Natural killer cell treated with Interleukin-12 subunit alpha and Interleukin-12 subunit beta and Interleukin-15 and Interleukin-18, amount 100 ng/mL, for 72 hours (primary cell): ENCODE measurements around the gene EGFR. TPM values are rescaled to one million over a fixed set of nuclear protein-coding genes. Genes with fewer than 3 reads are reported as not detected.

ENCODE experiments used
- ATAC-seq, 2 donors: fragments of 150-1000 bp; cut with Tn5 transposase in 1 of 2; sonication (Bioruptor Pico), chemical (Tn5 transposase) in 1 of 2; 2 replicates each; pipeline ENCODE4 v1.10.0; 2021
- DNase-seq: peaks from one replicate; pipeline ENCODE4 v3.0.0; 2022; ENCODE audit warnings: low spot score
- H3K27ac Mint-ChIP-seq, 2 donors: 1 replicate in 1 of 2; 2 replicates in 1 of 2; pipeline ENCODE4 v1.8.0; 2022; ENCODE audit warnings: mixed read lengths in 2 of 2, mild to moderate bottlenecking in 1 of 2, moderate library complexity in 1 of 2
- H3K27me3 Mint-ChIP-seq, 2 donors: 1 replicate in 1 of 2; 2 replicates in 1 of 2; pipeline ENCODE4 v1.8.0; 2022; ENCODE audit warnings: mixed read lengths in 2 of 2
- H3K36me3 Mint-ChIP-seq: one replicate; pipeline ENCODE4 v1.8.0; 2022; ENCODE audit warnings: mixed read lengths
- H3K4me1 Mint-ChIP-seq, 2 donors: 1 replicate in 1 of 2; 2 replicates in 1 of 2; pipeline ENCODE4 v1.8.0; 2022; ENCODE audit warnings: low read depth in 2 of 2, mixed read lengths in 2 of 2, mild to moderate bottlenecking in 1 of 2
- H3K4me3 Mint-ChIP-seq: one replicate; pipeline ENCODE4 v1.8.0; 2022; ENCODE audit warnings: mixed read lengths
- H3K9me3 Mint-ChIP-seq: 2 replicates; pipeline ENCODE4 v1.8.0; 2022; ENCODE audit warnings: mixed read lengths
- total RNA-seq, 2 donors: library from RNA; stranded (reverse); gene quantifications; one replicate each; pipeline ENCODE4 v1.2.3, GENCODE V29; 2022

The EGFR gene
- total RNA-seq, 2 donors from 2014 or later: not detected

DNA sequence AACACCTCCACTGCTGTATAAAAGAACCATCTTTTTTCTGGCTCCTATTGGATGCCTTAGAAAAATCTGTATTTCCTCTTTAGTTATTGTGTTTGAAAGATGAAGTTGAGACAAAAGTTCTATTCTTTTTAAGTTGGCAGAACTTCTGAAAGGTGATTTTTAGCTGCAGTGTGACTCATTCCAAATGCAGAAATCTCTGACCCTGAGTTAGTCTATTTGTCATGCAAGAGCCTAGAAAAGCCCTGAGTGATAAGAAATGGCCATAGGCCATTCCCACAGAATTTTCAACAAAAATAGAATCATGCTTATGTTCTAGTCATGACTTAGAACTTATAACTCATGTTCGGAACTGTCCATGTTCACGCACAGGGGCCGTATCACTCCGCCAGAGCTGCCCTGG is 89.1 kb downstream of the EGFR start:
- no peak for DNase-seq
- no peak overlapping the region for H3K4me3 Mint-ChIP-seq
- no peak for ATAC-seq
- H3K36me3 Mint-ChIP-seq: no peaks in the 10 kb centered on the region
- no peaks in the 10 kb centered on the region for H3K9me3 Mint-ChIP-seq
- H3K27me3 Mint-ChIP-seq: peaks cover 13 to 24% of the 10 kb centered on the region in 2 donors
- no peak overlapping the region for H3K27ac Mint-ChIP-seq
- no peaks in the 10 kb centered on the region for H3K4me1 Mint-ChIP-seq

DNA sequence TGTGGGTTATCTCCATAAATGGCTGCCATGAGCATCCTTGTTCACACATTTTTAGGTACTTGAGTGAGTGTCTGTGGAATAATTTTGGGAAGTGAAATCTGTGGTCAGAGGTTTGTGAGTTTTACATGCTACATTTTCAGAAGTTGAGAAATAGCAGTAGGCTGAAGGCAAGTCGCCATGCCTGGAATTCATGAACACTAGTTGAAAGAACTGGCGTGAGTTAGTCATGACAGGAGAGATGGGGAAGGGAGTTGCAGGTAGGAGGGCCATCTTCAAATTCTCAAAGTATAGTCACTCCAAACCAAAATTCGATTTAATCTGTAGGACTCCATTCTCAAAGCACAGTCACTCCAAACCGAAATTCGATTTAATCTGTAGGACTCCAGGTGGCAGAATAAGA is 89.6 kb downstream of the EGFR start:
- DNase-seq (no peak), ATAC-seq (no peak)
- Mint-ChIP-seq H3K9me3 (no peaks in the 10 kb centered on the region), H3K27me3 (peaks cover 13 to 19% of the 10 kb centered on the region in 2 donors), H3K27ac (no peak overlapping the region), H3K36me3 (no peaks in the 10 kb centered on the region), H3K4me1 (peaks cover 3 to 4% of the 10 kb centered on the region in 2 donors), H3K4me3 (no peak overlapping the region)

DNA sequence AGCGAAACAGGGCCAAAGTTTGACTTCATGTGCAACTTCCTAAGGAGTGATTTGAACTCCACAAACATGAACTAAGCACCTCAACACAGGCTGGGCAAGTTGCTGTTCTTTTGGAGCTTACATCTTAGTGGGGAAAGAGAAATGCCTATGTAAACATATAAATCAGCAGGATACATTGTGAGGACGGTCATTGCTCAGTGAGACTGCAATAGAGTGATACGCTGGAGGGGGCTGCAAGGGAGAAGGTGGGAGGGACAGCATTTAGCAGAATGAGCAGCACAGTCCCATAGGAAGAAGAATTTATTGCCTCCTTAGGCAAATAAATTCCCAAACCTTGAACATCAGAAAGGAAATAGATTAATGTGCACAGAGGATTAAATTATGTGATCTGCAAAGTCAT is 90.0 kb downstream of the EGFR start:
- no peak overlapping the region for H3K27ac Mint-ChIP-seq
- peaks cover 4 to 6% of the 10 kb centered on the region in 2 donors for H3K4me1 Mint-ChIP-seq
- no peak for DNase-seq
- H3K4me3 Mint-ChIP-seq: no peak overlapping the region
- H3K9me3 Mint-ChIP-seq: no peaks in the 10 kb centered on the region
- peaks cover 13 to 19% of the 10 kb centered on the region in 2 donors for H3K27me3 Mint-ChIP-seq
- no peaks in the 10 kb centered on the region for H3K36me3 Mint-ChIP-seq
- ATAC-seq: no peak

DNA sequence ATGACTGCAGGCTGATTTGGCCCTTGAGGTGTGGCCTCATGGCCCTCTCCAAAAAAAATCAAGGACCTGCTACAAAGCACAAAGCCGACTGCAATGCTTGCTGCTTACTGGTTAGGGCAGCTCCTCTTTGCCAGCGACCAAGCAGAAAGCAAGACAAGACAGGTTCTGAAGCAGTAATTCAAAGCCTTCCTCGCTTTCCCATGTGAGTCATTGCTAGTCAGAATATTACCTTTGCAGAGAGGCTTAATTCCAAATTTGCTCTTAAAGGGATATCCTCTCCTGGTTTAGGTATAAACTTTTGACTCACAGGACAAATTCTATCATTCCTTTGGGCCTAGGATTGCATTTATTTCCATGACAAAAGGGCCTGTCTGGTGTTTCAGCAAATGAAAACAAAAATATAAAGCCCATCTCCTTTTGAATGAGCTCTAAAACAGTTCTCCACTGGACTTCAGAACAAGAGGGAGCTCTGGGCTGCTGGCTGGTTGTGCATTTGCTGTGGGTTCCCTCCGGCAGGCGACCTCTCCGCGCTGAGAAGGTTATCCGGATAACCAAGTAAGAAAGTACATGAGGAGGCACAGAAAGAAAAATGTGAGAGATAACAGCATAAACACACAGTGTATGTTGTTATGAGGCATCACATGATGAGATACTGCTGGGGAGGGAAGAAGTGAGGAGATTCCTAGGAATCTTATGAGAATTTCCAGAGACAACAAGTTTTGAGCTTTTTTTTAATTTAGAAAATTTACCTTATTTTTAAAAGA is 90.8 kb downstream of the EGFR start:
- peaks cover 13 to 19% of the 10 kb centered on the region in 2 donors for H3K27me3 Mint-ChIP-seq
- H3K27ac Mint-ChIP-seq: no peak overlapping the region
- peaks cover 4 to 6% of the 10 kb centered on the region in 2 donors for H3K4me1 Mint-ChIP-seq
- ATAC-seq (no peak), DNase-seq (no peak)
- H3K9me3 Mint-ChIP-seq: no peaks in the 10 kb centered on the region
- H3K4me3 Mint-ChIP-seq: no peak overlapping the region
- H3K36me3 Mint-ChIP-seq: no peaks in the 10 kb centered on the region

DNA sequence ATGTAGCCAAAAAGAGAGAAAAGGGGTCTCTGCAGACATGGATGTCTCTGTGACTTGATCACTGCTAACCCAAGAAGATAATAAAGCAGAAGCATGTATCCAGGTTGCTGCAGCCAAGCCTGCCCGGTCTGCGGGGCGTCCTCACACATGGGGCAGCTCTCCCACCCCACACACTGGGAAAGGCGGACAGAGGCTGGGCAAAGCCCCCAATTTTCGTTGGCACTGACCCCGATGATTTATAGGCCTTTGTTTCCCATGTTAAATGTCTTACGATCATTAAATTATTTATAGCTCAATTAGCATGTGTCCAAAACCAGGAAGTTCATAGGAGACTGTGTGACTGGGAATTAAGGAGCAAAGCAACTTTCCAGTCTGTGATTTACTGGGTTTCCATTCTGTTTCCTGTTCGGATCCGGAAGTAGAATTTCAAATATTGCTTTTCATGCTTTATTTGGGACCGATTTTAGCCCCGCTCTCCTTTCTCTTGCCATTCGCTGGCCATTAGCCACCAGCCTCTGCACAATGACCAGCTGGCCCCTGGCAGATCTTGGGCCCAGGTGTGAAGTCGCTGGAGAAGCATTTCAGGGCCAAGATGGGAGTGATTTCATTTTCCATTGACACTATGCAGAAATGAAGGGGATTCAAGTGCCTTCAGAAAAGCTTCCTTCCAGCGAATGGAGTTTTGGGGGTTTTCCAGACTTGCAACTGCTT is 91.6 kb downstream of the EGFR start:
- Mint-ChIP-seq H3K4me1 (peaks cover 4 to 6% of the 10 kb centered on the region in 2 donors), H3K27me3 (peaks cover 13 to 19% of the 10 kb centered on the region in 2 donors), H3K27ac (no peak overlapping the region), H3K36me3 (no peaks in the 10 kb centered on the region), H3K9me3 (no peaks in the 10 kb centered on the region), H3K4me3 (no peak overlapping the region)
- no peak for DNase-seq
- no peak for ATAC-seq

DNA sequence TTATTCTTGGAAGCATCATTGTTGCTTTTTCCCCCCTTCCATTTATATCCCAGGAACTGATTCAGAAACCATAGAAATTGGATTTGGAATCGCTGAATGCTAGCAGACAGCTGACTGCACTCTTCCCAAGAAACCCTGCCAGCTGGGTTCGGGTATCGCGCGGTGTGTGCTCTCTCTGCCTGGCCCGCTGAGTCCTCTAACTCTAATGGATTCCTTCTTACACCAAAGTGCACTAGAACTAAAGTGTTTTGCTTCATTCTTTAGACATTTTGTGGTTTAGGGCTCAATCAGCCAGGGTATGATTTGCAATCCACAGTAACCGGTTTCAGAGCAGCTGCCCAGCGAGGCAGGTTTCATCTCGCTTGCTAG is 92.2 kb downstream of the EGFR start:
- H3K27me3 Mint-ChIP-seq: peaks cover 13 to 19% of the 10 kb centered on the region in 2 donors
- peaks cover 4 to 6% of the 10 kb centered on the region in 2 donors for H3K4me1 Mint-ChIP-seq
- H3K36me3 Mint-ChIP-seq: no peaks in the 10 kb centered on the region
- ATAC-seq (no peak), DNase-seq (no peak)
- H3K27ac Mint-ChIP-seq: no peak overlapping the region
- H3K4me3 Mint-ChIP-seq: no peak overlapping the region
- H3K9me3 Mint-ChIP-seq: no peaks in the 10 kb centered on the region

DNA sequence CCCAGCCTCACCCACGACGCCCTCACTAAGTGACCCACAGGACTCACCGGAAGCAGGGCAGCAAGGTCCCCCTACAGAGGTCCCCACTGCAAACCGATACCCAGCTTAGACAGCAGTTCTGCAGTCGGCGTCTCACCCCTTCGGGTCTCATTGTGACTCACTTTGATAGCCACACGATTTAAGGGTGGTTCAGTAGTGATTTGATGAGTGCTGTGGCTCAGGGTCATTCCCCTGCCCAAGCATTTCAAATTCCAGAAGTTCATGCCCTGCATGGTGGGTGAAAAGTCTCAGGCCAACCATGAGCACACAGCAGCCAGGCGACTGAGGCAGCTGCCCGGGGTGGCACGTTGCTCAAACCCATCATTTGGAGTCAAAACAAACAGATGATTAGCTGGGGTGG is 93.2 kb downstream of the EGFR start:
- H3K4me3 Mint-ChIP-seq: no peak overlapping the region

DNA sequence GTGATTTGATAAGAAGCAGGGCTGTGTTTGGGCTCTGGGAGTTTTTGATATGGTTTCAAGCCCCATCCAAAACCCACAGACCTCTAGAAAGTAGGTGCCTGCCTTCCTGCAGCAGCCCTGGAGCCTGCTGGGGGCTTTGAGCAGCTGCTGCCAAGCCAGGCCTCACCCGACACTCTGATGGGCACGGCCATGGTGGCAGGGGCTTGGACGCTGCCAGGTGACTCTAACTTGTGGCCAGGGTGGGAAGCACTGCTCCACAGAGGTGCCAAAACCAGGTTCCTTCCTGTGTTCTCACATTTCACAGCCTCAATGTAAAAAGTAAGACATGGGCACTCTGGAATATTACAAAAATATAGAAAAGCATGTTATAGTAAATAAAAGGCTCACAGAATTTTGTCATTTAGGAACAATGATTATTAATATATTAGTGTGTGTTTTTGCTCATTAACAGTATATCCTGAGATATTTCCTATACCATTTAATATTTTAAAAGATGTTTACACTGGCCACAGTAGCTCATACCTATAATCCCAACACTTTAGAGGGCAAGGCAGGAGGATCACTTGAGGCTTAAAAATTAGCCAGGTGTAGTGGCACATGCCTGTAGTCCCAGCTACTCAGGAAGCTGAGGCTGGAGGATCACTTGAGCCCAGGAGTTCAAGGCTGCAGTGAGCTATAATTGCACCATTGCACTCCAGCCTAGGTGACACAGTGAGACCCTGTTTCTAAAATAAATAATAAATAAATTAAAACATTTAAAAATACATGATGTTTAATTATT is 95.1 kb downstream of the EGFR start:
- Mint-ChIP-seq H3K9me3 (no peaks in the 10 kb centered on the region), H3K4me1 (peaks cover 4 to 6% of the 10 kb centered on the region in 2 donors), H3K27ac (peak overlapping the region in 1 of 2 donors; percentile 9), H3K36me3 (no peaks in the 10 kb centered on the region), H3K4me3 (no peak overlapping the region), H3K27me3 (peaks cover 0 to 2% of the 10 kb centered on the region in 2 donors)
- ATAC-seq (no peak), DNase-seq (no peak)

More for the DNA sequence above, 93.2 kb downstream of the EGFR start:
- no peaks in the 10 kb centered on the region for H3K9me3 Mint-ChIP-seq
- H3K4me1 Mint-ChIP-seq: peaks cover 4 to 6% of the 10 kb centered on the region in 2 donors
- no peak for DNase-seq
- peaks cover 7 to 17% of the 10 kb centered on the region in 2 donors for H3K27me3 Mint-ChIP-seq
- no peaks in the 10 kb centered on the region for H3K36me3 Mint-ChIP-seq
- no peak overlapping the region for H3K27ac Mint-ChIP-seq
- no peak for ATAC-seq

DNA sequence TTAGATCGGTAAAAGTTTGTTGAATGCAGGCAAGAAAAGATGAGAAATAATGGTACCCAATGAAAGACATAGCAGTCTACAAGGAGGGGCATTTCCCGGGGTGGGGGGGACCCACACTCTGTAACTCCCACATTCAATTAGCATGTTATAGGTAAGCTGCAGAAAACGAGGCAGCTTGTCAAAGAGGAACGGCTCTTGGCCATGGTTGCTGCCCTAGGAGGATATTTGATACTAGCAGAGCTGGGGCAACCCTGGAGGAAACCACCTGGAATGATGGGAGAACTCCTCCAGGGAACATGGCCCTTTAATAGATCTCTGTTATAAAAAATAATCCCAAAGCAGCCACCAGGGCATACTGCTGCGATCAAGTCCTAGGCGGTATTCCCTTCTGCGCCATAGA is 98.5 kb downstream of the EGFR start:
- Mint-ChIP-seq H3K27ac (no peak overlapping the region), H3K4me1 (peaks cover 4 to 6% of the 10 kb centered on the region in 2 donors), H3K27me3 (peaks cover 1 to 2% of the 10 kb centered on the region in 2 donors), H3K9me3 (no peaks in the 10 kb centered on the region), H3K4me3 (no peak overlapping the region), H3K36me3 (no peaks in the 10 kb centered on the region)
- DNase-seq (no peak), ATAC-seq (no peak)

DNA sequence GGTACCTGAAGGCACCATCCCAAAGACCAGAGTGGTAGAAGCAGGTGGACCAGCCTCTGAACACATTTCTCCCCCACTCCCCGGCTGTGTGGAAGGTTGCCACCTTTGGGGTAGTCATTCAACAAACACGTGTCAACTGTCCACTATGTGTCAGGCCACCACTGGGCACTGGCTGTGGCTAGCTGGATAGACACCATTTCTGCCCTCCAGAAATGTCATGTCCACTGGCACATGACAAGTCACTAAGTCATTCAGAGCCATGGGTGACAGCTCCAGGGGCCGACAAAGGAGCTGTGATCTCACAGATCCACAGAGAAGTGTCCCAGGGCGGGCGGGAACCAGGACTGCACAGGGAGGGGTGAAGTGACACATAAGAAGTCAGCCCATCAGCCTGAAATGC is 99.6 kb downstream of the EGFR start:
- Mint-ChIP-seq H3K27ac (no peak overlapping the region), H3K4me3 (no peak overlapping the region), H3K27me3 (peaks cover 5 to 11% of the 10 kb centered on the region in 2 donors), H3K4me1 (peaks cover 1 to 2% of the 10 kb centered on the region in 2 donors), H3K9me3 (no peaks in the 10 kb centered on the region), H3K36me3 (no peaks in the 10 kb centered on the region)
- ATAC-seq: no peak
- DNase-seq: no peak

DNA sequence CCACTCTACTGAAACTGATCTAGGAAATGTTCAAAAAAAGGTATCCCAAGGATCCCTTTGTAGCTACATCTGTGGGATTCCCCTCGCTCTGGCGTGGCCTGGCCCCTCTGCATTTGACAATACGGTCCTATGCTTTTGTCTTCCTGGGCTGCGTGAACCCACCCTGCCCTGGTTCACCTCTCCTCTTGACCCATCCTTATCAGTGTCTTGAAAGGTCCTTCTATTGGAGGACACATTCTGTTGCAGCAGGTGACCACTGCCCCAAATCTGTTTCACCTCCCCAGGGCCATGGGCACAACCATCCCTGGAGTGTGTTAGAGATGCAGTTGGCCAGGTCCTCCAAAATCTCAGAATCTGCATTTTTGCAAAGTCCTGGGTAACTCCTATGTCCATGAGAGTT is 100.8 kb downstream of the EGFR start:
- no peaks in the 10 kb centered on the region for H3K4me1 Mint-ChIP-seq
- H3K4me3 Mint-ChIP-seq: no peak overlapping the region
- ATAC-seq (no peak), DNase-seq (no peak)
- peaks cover 9 to 16% of the 10 kb centered on the region in 2 donors for H3K27me3 Mint-ChIP-seq
- no peak overlapping the region for H3K27ac Mint-ChIP-seq
- no peaks in the 10 kb centered on the region for H3K36me3 Mint-ChIP-seq
- no peaks in the 10 kb centered on the region for H3K9me3 Mint-ChIP-seq

DNA sequence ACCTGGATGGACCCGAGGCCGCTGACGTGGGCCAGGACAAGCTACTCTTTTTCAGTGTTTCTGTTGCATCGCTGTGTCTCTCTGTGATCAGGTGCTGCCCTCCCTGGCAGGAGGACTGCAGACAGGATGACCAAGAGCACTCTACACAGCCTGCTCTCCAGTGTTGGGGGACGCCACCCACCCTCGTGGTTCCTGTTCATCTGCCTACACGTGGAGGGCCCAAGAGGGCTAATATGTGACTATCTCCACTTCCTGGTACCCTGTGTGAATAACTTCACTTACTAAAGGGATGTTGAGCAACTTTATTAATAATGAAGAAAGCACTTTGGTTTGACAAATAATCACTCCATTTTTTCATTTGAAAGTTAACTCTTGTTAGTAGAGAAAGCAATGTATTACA is 101.3 kb downstream of the EGFR start:
- peak in 1 of 2 donors; percentile 52 for ATAC-seq
- Mint-ChIP-seq H3K4me1 (no peaks in the 10 kb centered on the region), H3K9me3 (no peaks in the 10 kb centered on the region), H3K27ac (no peak overlapping the region), H3K4me3 (no peak overlapping the region), H3K27me3 (peaks cover 13 to 16% of the 10 kb centered on the region in 2 donors), H3K36me3 (no peaks in the 10 kb centered on the region)
- no peak for DNase-seq

DNA sequence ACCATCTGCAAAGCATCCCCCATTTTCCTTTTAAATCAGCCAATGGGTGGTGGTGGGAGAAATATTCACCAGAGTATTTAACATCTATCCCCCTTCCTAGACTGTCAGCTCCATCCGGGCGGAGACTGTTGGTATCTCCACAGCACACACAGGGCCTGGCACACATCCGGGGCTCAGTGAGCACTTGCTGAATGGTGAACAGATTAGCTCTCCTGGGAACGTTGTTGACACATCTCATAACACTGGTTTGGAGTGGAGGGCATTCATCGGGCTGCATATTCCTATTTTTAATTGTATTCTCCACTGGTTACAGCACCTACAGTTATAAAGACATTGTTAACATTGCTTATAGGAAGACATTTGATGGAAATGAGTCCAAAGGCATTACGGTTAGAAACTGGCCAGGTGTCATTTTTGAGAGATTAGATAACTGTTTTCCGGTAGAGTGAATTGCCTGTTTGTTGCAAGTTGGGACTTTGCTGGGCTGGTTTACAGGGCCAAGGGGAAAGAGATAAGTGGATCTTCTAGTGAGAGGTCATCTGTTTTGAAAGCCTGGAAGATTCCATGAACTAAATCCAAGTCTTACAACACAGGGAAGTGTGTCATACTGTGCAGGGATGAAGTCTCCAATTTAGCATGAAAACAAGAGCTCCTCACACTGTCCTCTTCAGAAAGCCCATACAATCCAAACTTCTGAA is 101.8 kb downstream of the EGFR start:
- no peak overlapping the region for H3K27ac Mint-ChIP-seq
- no peaks in the 10 kb centered on the region for H3K4me1 Mint-ChIP-seq
- no peaks in the 10 kb centered on the region for H3K36me3 Mint-ChIP-seq
- H3K4me3 Mint-ChIP-seq: no peak overlapping the region
- DNase-seq: no peak
- no peaks in the 10 kb centered on the region for H3K9me3 Mint-ChIP-seq
- peaks cover 13 to 17% of the 10 kb centered on the region in 2 donors for H3K27me3 Mint-ChIP-seq
- no peak for ATAC-seq
